Right ventricle myocardium inferior (tissue), 1 donor: ENCODE measurements around the gene FASTKD3. TPM values are rescaled to one million over a fixed set of nuclear protein-coding genes. Genes with fewer than 3 reads are reported as not detected.

Source experiments
- ATAC-seq: fragments of 200-7000 bp; cut with Tn5 transposase; one replicate; pipeline ENCODE4 v1.9.1; 2020; ENCODE audit warnings: mild to moderate bottlenecking, moderate library complexity
- DNase-seq: peaks from one replicate; pipeline ENCODE4 v3.0.0; 2021; ENCODE audit errors: missing footprints
- intact Hi-C: fragments of 100-400 bp; cut with DNase I; formaldehyde crosslinking; loops from one replicate; pipeline ENCODE4 v1.11.0; 2022
- total RNA-seq: library from RNA; stranded (reverse); fragmentation: NEBNext Ultra II Directional; extraction: Animal tissue kit (Norgen Biotek cat#: 25700); gene quantifications from one replicate; pipeline ENCODE4 v1.2.1, GENCODE V29; 2021
- donor health status: DM: no; HTN: yes; CAD: no; lungs with severe emphysema.

The FASTKD3 gene
- total RNA-seq, 1 donor from 2014 or later = 7.9 TPM

GRCh38 chr5:7882926-7883325 is 14.1 kb upstream of the FASTKD3 start:
- DNase-seq (no peak), ATAC-seq (no peak)
- intact Hi-C loops = no loop called here

DNA sequence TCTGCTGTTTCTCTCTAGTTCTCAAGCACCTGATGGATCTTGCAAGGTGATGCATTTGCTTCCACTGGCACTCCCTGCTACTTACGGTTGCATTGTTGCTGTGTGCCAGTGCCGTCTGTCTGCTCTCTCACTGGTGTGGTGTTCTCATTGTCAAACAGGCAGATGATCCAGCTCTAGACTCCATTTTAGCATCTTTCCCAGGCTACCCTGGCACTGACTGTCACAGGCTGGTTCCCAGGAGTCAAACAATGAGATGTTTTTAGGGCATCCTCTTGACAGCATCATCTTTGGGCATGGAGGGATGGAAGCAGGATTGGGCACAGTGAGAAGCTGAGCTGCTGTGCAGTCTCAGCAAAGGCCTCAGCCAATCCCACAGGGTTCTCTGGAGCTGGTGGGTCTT is 13.0 kb upstream of the FASTKD3 start:
- DNase-seq = no peak
- intact Hi-C loops = no loop called here
- no peak for ATAC-seq

DNA sequence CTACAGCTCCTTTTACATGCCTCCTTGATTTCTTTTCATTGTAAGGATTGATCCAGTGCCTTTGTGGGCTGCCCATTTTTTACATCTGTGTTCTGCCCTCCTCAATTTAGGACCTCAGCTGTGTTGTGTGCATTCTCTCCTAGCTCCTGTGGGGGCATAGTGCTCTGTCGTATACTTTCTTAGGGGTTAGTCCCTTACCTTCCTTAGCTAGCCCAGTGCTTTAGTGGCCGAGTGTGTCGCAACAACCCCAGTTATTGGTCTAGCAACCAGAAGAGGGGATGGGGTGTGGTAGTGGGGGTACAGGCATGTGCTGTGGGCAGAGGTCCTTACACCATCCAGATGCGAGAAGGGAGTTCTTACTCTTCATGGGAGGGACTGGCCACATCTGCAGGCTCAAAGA is 12.3 kb upstream of the FASTKD3 start:
- no peak for ATAC-seq
- DNase-seq = no peak
- intact Hi-C loops = no loop called here

- intact Hi-C loops = no loop called here
- ATAC-seq (no peak), DNase-seq (no peak)
Measured at GRCh38 chr5:7878381-7878873, 9.6 kb upstream of the FASTKD3 start.

DNA sequence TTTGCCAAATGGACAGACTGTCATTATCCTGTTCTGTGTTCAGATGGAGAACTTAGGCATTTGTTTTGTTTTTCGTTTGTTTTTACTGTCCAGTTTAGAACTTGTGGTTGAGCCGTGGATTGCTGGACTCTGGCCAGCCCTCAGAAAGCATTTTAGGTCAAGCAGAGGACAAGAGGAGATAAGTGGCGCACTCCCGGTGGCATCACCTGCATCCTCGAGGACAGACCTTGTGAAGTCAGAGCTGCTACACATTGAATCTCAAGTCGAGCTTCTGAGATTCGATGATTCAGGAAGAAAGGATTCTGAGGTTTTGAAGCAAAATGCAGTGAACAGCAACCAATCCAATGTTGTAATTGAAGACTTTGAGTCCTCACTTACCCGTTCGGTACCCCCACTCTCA is 9.0 kb upstream of the FASTKD3 start:
- intact Hi-C loops = no loop called here
- DNase-seq (no peak), ATAC-seq (no peak)

DNA sequence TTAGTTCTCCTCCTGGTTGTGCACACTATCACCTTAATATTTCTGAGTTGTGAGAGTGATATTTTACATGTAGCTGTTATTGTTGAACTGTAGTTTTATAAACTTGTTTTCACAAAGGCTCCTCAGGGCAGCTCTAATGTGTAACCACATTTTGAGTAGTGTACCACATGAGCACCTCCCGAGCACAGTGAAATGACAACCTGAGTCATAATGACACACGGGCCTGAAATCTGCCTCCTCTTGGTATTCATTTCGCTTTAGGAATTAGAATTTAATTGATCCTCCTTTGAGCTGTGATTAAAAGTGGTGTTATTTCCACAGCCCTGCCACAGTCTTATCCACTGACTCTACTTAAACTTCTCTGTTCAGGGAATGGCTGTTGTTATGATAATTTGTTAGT is 8.0 kb upstream of the FASTKD3 start:
- no peak for ATAC-seq

DNA sequence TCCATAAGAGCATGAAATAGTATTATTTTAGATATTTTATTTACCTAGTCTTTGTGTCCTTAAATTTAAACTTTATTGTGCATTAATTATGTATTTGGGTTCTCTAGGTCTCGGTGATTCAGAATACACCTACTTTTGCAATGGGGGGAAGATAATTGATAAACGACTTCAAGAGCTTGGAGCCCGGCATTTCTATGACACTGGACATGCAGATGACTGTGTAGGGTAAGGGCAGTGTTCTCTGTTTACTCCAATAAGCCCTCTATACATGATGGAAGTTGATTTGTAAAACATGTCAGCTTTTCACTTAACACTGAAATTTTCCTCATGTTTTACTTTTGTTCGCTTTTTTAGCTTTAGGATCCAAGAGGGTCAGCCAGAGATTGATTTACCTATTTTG is 6.3 kb upstream of the FASTKD3 start:
- ATAC-seq (no peak), DNase-seq (no peak)
- intact Hi-C loops = no loop called here

More for the DNA sequence above, 8.0 kb upstream of the FASTKD3 start:
- DNase-seq = no peak
- intact Hi-C loops = no loop called here

- intact Hi-C loops = no loop called here
- DNase-seq = no peak
- ATAC-seq = no peak
Measured at GRCh38 chr5:7874639-7875038, 5.8 kb upstream of the FASTKD3 start.

GRCh38 chr5:7873216-7873615 is 4.4 kb upstream of the FASTKD3 start:
- ATAC-seq = no peak
- intact Hi-C loops = no loop called here
- no peak for DNase-seq

GRCh38 chr5:7872517-7873130 is 3.8 kb upstream of the FASTKD3 start:
- intact Hi-C loops = no loop called here
- DNase-seq (no peak), ATAC-seq (no peak)

GRCh38 chr5:7871653-7872052 is 2.8 kb upstream of the FASTKD3 start:
- no peak for DNase-seq
- no peak for ATAC-seq
- intact Hi-C loops = no loop called here

DNA sequence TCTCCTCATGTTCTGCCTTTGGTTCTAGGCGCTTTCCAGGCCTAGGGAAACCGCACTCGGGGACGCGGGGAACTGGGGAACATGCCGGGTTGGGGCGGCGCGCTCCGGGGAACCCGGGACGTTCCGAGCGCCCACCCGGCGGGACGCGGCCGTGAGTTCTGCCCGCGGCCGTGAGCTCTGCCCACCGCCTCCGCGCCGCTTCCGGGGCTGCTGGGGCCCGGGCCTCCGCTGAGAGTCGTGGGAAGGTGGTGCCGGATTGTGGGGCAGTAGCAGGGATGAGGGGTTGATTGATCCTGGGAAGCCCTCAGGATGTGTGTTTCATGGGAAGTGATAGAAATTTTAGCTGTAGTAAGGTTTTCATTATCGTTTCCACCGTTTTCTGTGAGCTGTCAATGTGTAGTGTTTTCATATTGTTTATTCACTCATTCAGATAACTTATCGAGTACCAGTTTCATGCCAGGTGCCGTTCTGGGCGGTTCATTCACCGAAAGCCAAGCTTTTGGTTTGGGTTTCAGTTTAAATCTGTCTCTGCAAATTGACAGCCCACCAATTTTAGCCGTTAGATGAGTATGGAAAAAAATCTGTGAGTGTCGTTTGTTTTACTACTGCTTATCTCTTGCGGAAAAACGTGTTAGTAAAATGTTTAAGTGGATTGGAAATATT is 774 bp upstream of the FASTKD3 start:
- intact Hi-C loops = no loop called here
- DNase-seq = no peak

DNA sequence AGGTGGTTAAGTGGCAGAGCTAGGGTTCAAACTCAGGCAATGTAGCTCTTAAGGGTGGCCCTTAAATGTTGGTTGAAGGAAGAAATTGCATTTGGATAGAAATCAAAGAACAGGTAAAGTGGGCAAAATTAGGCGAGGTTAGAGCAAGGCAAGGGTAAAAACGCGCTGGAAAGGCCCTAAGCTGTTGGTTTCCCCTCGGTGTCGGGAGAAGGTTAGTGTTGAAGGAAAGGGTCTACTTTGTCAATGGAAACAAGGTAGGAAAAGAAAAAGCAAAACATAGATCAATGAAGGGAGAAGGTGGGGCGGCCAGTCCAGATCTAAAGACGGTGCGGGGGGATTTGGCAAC is 431 bp downstream of the FASTKD3 start:
- no peak for ATAC-seq
- intact Hi-C loops = no loop called here
- DNase-seq = no peak

More for the DNA sequence above, 774 bp upstream of the FASTKD3 start:
- ATAC-seq = peak; percentile 56

DNA sequence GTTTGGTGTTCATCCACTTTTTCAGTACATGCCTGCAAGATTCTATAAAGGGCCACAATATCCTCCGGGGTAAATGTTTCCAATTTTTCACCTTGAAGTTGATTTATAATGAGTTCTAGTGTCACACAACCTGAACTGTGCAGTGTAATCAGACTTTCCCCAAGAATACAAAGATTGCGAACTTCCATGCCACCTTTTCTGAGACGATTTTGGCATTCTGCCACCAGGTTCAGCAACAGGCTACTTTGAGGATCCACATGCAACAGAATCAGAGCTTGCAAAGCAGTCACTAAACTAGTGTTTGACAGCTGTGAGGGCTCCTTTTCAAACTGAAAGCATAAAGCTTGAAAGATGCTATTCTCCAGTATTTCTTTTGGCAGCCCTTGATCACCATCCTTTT is 1.6 kb downstream of the FASTKD3 start:
- DNase-seq = no peak
- no peak for ATAC-seq
- intact Hi-C loops = no loop called here

DNA sequence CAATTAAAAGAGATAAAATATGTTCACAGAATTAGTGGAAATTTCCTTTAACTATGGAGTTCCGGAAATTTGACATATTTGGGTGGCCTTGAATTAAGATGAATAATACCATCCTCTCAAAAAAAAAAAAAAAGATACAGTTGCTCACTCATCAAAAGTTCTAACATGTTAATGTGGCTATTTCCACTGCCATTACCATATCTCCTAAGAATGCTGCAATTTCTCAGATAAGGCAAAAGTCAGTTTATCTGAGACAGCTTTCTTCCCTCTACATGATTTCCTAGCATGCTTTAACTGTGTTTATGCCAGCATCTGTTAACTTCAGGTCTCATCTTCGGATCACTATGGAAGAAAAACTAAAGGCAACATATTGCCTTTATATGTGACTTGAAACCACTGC is 2.6 kb downstream of the FASTKD3 start:
- intact Hi-C loops = no loop called here
- no peak for ATAC-seq
- no peak for DNase-seq

GRCh38 chr5:7857926-7858632 is 10.8 kb downstream of the FASTKD3 start:
- DNase-seq (no peak), ATAC-seq (no peak)
- intact Hi-C loops = no loop called here

DNA sequence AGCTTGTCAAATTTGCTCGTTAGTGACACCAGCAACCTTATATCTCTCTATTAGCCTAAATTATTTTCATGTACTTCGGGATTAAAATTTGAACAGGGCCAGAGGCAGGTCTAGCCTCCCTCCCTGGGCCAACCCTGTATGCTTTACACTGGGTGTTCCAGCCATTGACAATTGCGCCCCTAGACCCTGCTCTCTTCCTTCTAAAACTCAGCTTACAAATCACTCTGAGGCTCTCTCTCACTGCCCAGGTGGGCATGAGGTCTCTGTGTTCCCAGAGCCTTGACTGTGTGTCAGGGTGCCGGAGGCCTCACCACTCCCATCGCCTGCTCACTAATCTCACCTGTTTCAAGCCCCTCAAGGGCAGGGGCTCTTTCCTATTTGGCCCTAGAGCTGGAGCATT is 11.5 kb downstream of the FASTKD3 start:
- no peak for ATAC-seq
- intact Hi-C loops = no loop called here
- DNase-seq = no peak

GRCh38 chr5:7856855-7857254 is 12.0 kb downstream of the FASTKD3 start:
- intact Hi-C loops = no loop called here
- DNase-seq (no peak), ATAC-seq (peak; percentile 50)

- intact Hi-C loops = no loop called here
- no peak for ATAC-seq
- no peak for DNase-seq
Measured at GRCh38 chr5:7855611-7856010, 13.2 kb downstream of the FASTKD3 start.

GRCh38 chr5:7852988-7853387 is 15.8 kb downstream of the FASTKD3 start:
- intact Hi-C loops = no loop called here
- ATAC-seq = no peak
- DNase-seq = no peak
